HepG2 (cell line): ENCODE data around the gene NCAPD2. TPM values are rescaled to one million over a fixed set of nuclear protein-coding genes. Genes with fewer than 3 reads are reported as not detected.

Source experiments
- GABPB1 ChIP-seq: IDR thresholded peaks from 2 replicates; pipeline ENCODE4 v1.6.1; 2016; ENCODE audit warnings: mild to moderate bottlenecking, missing genetic modification reagents, moderate library complexity, missing compliant biosample characterization
- GLI4 ChIP-seq: sonication (generic); formaldehyde crosslinking; IDR thresholded peaks from 2 replicates; pipeline ENCODE4 v1.5.1; 2020; ENCODE audit warnings: missing genetic modification reagents, mild to moderate bottlenecking, moderate library complexity, borderline replicate concordance
- HOXA3 ChIP-seq: sonication (generic); formaldehyde crosslinking; IDR thresholded peaks from 2 replicates; pipeline ENCODE4 v1.5.0; 2020; ENCODE audit warnings: missing genetic modification reagents
- ISX ChIP-seq: sonication (generic); formaldehyde crosslinking; conservative IDR thresholded peaks from 2 replicates; pipeline ENCODE4 v1.5.0; 2020; ENCODE audit warnings: missing genetic modification reagents
- MAF1 ChIP-seq: sonication (generic); formaldehyde crosslinking; IDR thresholded peaks from 2 replicates; pipeline ENCODE4 v1.5.0; 2020; ENCODE audit warnings: missing genetic modification reagents, borderline replicate concordance
- MED1 ChIP-seq: sonication (generic); formaldehyde crosslinking; IDR thresholded peaks from 2 replicates; pipeline ENCODE4 v1.4.0; 2020; ENCODE audit warnings: missing genetic modification reagents
- MTF1 ChIP-seq: sonication (generic); formaldehyde crosslinking; IDR thresholded peaks from 2 replicates; pipeline ENCODE4 v1.5.0; 2020; ENCODE audit warnings: missing genetic modification reagents
- MXI1 ChIP-seq: IDR thresholded peaks from 3 replicates; pipeline ENCODE4 v1.6.1; 2012; ENCODE audit warnings: low read depth, low read length, inconsistent platforms, borderline replicate concordance
- NFATC3 ChIP-seq: sonication (generic); formaldehyde crosslinking; IDR thresholded peaks from 2 replicates; pipeline ENCODE4 v1.5.1; 2020; ENCODE audit warnings: mild to moderate bottlenecking, missing genetic modification reagents
- RXRB ChIP-seq: IDR thresholded peaks from 2 replicates; pipeline ENCODE4 v1.6.1; 2016; ENCODE audit warnings: borderline replicate concordance, missing genetic modification reagents, missing compliant biosample characterization
- SOX5 ChIP-seq: IDR thresholded peaks from 2 replicates; pipeline ENCODE4 v1.6.1; 2016; ENCODE audit warnings: borderline replicate concordance
- YY1 ChIP-seq: IDR thresholded peaks from 2 replicates; pipeline ENCODE4 v1.6.1; 2011; ENCODE audit warnings: low read length, low read depth, moderate library complexity, mild to moderate bottlenecking; ENCODE audit not compliant: insufficient read depth, insufficient replicate concordance
- ZBTB20 ChIP-seq: sonication (generic); formaldehyde crosslinking; IDR thresholded peaks from 2 replicates; pipeline ENCODE4 v1.8.1; 2023; ENCODE audit warnings: missing genetic modification reagents, low read depth, mild to moderate bottlenecking, borderline replicate concordance
- ZBTB3 ChIP-seq: sonication (generic); formaldehyde crosslinking; IDR thresholded peaks from 2 replicates; pipeline ENCODE4 v1.4.0; 2020; ENCODE audit warnings: low read depth, mild to moderate bottlenecking, moderate library complexity, missing genetic modification reagents, borderline replicate concordance
- ZBTB44 ChIP-seq: sonication (generic); formaldehyde crosslinking; IDR thresholded peaks from 2 replicates; pipeline ENCODE4 v1.4.0; 2020; ENCODE audit warnings: missing genetic modification reagents
- ZNF136 ChIP-seq: sonication (generic); formaldehyde crosslinking; IDR thresholded peaks from 2 replicates; pipeline ENCODE4 v1.8.1; 2022; ENCODE audit warnings: low read depth, mild to moderate bottlenecking, moderate library complexity, missing genetic modification reagents
- ZNF224 ChIP-seq: sonication (generic); formaldehyde crosslinking; IDR thresholded peaks from 2 replicates; pipeline ENCODE4 v1.5.0; 2020; ENCODE audit warnings: mild to moderate bottlenecking, missing genetic modification reagents
- ZNF335 ChIP-seq: sonication (generic); formaldehyde crosslinking; IDR thresholded peaks from 2 replicates; pipeline ENCODE4 v1.4.0; 2020; ENCODE audit warnings: missing genetic modification reagents
- ZNF552 ChIP-seq: sonication (generic); formaldehyde crosslinking; IDR thresholded peaks from 2 replicates; pipeline ENCODE4 v1.9.0; 2022; ENCODE audit warnings: missing genetic modification reagents, mild to moderate bottlenecking, borderline replicate concordance
- ZNF644 ChIP-seq: IDR thresholded peaks from 2 replicates; pipeline ENCODE4 v1.6.1; 2016; ENCODE audit warnings: low read depth
- ZNF782 ChIP-seq: sonication (generic); formaldehyde crosslinking; IDR thresholded peaks from 2 replicates; pipeline ENCODE4 v1.4.0; 2020; ENCODE audit warnings: missing genetic modification reagents, mild to moderate bottlenecking, borderline replicate concordance
- polyA plus RNA-seq, 8 experiments: library from polyadenylated mRNA; depleted of rRNA in 3 of 8; stranded (reverse) in 7 of 8; unstranded in 1 of 8; fragments of >200 nt; fragmentation: Illumina TruSeq in 4 of 8; extraction: Trizol in 4 of 8; gene quantifications; 2 replicates each; pipeline versions ENCODE4 v1.2.1 to v1.2.3, GENCODE V29; 2011 to 2016; ENCODE audit warnings: low read depth in 4 of 8, missing spikeins in 1 of 8, mixed read lengths in 1 of 8; ENCODE audit not compliant: insufficient read depth in 1 of 8
- total RNA-seq, 5 experiments: library from RNA; depleted of rRNA; stranded (reverse); fragments of >200 nt; fragmentation: Illumina TruSeq; extraction: Trizol; gene quantifications; 2 replicates each; pipeline ENCODE4 v1.2.3, GENCODE V29; 2016; ENCODE audit warnings: low read depth in 1 of 5
- TF ChIP-seq, protein P1 (sequence below): sonication (generic); formaldehyde crosslinking; IDR thresholded peaks from 2 replicates; pipeline ENCODE4 v1.4.0; 2020; ENCODE audit warnings: mild to moderate bottlenecking, low read depth, missing genetic modification reagents
- TF ChIP-seq, protein P2 (sequence below): sonication (generic); formaldehyde crosslinking; IDR thresholded peaks from 2 replicates; pipeline ENCODE4 v1.5.0; 2020; ENCODE audit warnings: missing genetic modification reagents

Gene NCAPD2
- total and polyA plus RNA-seq, 2 of the 13 experiments (the other 11 are each of a cell fraction or from before 2014, with no cell fraction given): 51.1 to 65.6 TPM

- TF ChIP-seq, protein P1, sequence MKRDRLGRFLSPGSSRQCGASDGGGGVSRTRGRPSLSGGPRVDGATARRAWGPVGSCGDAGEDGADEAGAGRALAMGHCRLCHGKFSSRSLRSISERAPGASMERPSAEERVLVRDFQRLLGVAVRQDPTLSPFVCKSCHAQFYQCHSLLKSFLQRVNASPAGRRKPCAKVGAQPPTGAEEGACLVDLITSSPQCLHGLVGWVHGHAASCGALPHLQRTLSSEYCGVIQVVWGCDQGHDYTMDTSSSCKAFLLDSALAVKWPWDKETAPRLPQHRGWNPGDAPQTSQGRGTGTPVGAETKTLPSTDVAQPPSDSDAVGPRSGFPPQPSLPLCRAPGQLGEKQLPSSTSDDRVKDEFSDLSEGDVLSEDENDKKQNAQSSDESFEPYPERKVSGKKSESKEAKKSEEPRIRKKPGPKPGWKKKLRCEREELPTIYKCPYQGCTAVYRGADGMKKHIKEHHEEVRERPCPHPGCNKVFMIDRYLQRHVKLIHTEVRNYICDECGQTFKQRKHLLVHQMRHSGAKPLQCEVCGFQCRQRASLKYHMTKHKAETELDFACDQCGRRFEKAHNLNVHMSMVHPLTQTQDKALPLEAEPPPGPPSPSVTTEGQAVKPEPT (CRISPR knock-in tag): no peak
- TF ChIP-seq MED1 (CRISPR knock-in tag): peak; percentile 25; the same call in 1 of the 2 replicates
- TF ChIP-seq ZNF335 (CRISPR knock-in tag): peak; percentile 71
- TF ChIP-seq HOXA3 (CRISPR knock-in tag): peak; percentile 58
- TF ChIP-seq ZNF224 (CRISPR knock-in tag): peak; percentile 17; the same call in 1 of the 2 replicates
- 0 out of 2 replicates have a peak, but pooled peaks have one; percentile 86 for TF ChIP-seq ZNF552 (CRISPR knock-in tag)
- TF ChIP-seq GABPB1 (CRISPR knock-in tag): peak; percentile 69
- TF ChIP-seq YY1: peak; percentile 86
- TF ChIP-seq RXRB (CRISPR knock-in tag): peak; percentile 16; the same call in 1 of the 2 replicates
- peak; percentile 29; the same call in 1 of the 2 replicates for TF ChIP-seq SOX5 (CRISPR knock-in tag)
- TF ChIP-seq ZBTB3 (CRISPR knock-in tag): 0 out of 2 replicates have a peak, but pooled peaks have one; percentile 33
- peak; percentile 21; the same call in 1 of the 2 replicates for TF ChIP-seq GLI4 (CRISPR knock-in tag)
- TF ChIP-seq MAF1: 0 out of 2 replicates have a peak, but pooled peaks have one; percentile 16
- TF ChIP-seq MXI1: peak; percentile 76; the same call in 1 of the 3 replicates
- peak; percentile 31; the same call in 1 of the 2 replicates for TF ChIP-seq ZNF782
- TF ChIP-seq MTF1 (CRISPR knock-in tag): 0 out of 2 replicates have a peak, but pooled peaks have one; percentile 13
- peak; percentile 48; the same call in 1 of the 2 replicates for TF ChIP-seq ZBTB20
- peak; percentile 49; the same call in 1 of the 2 replicates for TF ChIP-seq ZNF136 (CRISPR knock-in tag)
- TF ChIP-seq ZNF644 (CRISPR knock-in tag): peak; percentile 43; the same call in 1 of the 2 replicates
- peak; percentile 65; the same call in 1 of the 2 replicates for TF ChIP-seq ISX
- TF ChIP-seq ZBTB44 (CRISPR knock-in tag): no peak
- TF ChIP-seq NFATC3 (CRISPR knock-in tag): no peak
- TF ChIP-seq, protein P2, sequence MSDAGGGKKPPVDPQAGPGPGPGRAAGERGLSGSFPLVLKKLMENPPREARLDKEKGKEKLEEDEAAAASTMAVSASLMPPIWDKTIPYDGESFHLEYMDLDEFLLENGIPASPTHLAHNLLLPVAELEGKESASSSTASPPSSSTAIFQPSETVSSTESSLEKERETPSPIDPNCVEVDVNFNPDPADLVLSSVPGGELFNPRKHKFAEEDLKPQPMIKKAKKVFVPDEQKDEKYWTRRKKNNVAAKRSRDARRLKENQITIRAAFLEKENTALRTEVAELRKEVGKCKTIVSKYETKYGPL (CRISPR knock-in tag): 0 out of 2 replicates have a peak, but pooled peaks have one; percentile 41
These were observed 42.3 kb upstream of the NCAPD2 start, which contains the start of gene TAPBPL (continued) for GRCh38 chr12:6451348-6452244.
